HCT116 (cell line): Measurements from ENCODE around the gene LAIR1. TPM values are rescaled to one million over a fixed set of nuclear protein-coding genes. Genes with fewer than 3 reads are reported as not detected.

Source experiments
- ATAC-seq: fragments of 200-7000 bp; cut with Tn5 transposase; 2 replicates; pipeline ENCODE4 v1.9.1; 2020; ENCODE audit warnings: mild to moderate bottlenecking, moderate library complexity
- BruUV-seq: library from RNA; stranded (reverse); fragments of 400-500 nt; replicated peaks from 2 replicates; lab custom pipeline; 2021; lab: Mats Ljungman, UMichigan
- CTCF ChIA-PET: fragments of 300-600 bp; sonication (Branson Sonifier 250); formaldehyde crosslinking; loops from one replicate; lab custom pipeline; 2021; ENCODE audit warnings: antibody characterized with exemption; lab: Charles Lee
- POLR2A ChIA-PET: fragments of 300-600, 350-600 bp; sonication (Branson Sonifier 250); formaldehyde crosslinking; loops from one replicate; lab custom pipeline; 2021; ENCODE audit warnings: antibody characterized with exemption; lab: Charles Lee
- RAD21 ChIA-PET, 2 experiments: fragments of 300-600 bp; sonication (Branson Sonifier 250); formaldehyde crosslinking; loops; one replicate each; lab custom pipeline; 2023; ENCODE audit warnings: low total read pairs in 2 of 2; ENCODE audit not compliant: uncharacterized antibody in 2 of 2, unreplicated experiment in 2 of 2, low non-redundant PET in 1 of 2; lab: Charles Lee
- DNase-seq: peaks from one replicate; pipeline ENCODE4 v3.0.0-alpha.2; 2010; ENCODE audit warnings: low read depth, low spot score
- H2AFZ ChIP-seq: fragments of 200-600 bp; shearing (Covaris generic), sonication (generic); 2 replicates; pipeline ENCODE4 v1.6.1; 2017; ENCODE audit warnings: low read depth, mixed run types, mixed read lengths, antibody characterized with exemption, low read length; ENCODE audit not compliant: poor library complexity, severe bottlenecking
- H3K27ac ChIP-seq: 2 replicates; pipeline ENCODE4 v1.5.1; 2012; ENCODE audit warnings: low read depth, low read length
- H3K27me3 ChIP-seq: fragments of 200-600 bp; sonication (generic); 2 replicates; pipeline ENCODE4 v1.6.1; 2016; ENCODE audit warnings: mixed run types, low read length, mixed read lengths; ENCODE audit not compliant: insufficient read depth
- H3K36me3 ChIP-seq, 2 experiments: fragments of 200-500 bp in 1 of 2; fragments of 200-600 bp in 1 of 2; sonication (Bioruptor generic) in 1 of 2; sonication (generic) in 1 of 2; 2 replicates each; pipeline versions ENCODE4 v1.5.1 to v1.6.1; 2014 to 2016; ENCODE audit warnings: low read length in 2 of 2, inconsistent platforms in 1 of 2, mixed read lengths in 1 of 2, mixed run types in 1 of 2; ENCODE audit not compliant: insufficient read depth in 2 of 2, control insufficient read depth in 1 of 2
- H3K4me1 ChIP-seq, 2 experiments: fragments of 200-600 bp in 1 of 2; sonication (generic) in 1 of 2; 2 replicates each; pipeline versions ENCODE4 v1.5.1 to v1.6.1; 2012 to 2017; ENCODE audit warnings: low read length in 2 of 2, inconsistent platforms in 1 of 2, mild to moderate bottlenecking in 1 of 2, mixed read lengths in 1 of 2, mixed run types in 1 of 2, moderate library complexity in 1 of 2; ENCODE audit not compliant: insufficient read depth in 2 of 2, control insufficient read depth in 1 of 2
- H3K4me2 ChIP-seq: fragments of 200-600 bp; sonication (generic); 2 replicates; pipeline ENCODE4 v1.6.1; 2017; ENCODE audit warnings: mixed run types, low read length, mixed read lengths
- H3K4me3 ChIP-seq, 2 experiments: fragments of 200-600 bp in 1 of 2; sonication (generic) in 1 of 2; replicated peaks in 1 of 2; 2 replicates each; pipeline ENCODE4 v1.5.1; 2011 to 2016; ENCODE audit warnings: low read length in 2 of 2, control low read depth in 1 of 2, low read depth in 1 of 2, mild to moderate bottlenecking in 1 of 2, mixed read lengths in 1 of 2, mixed run types in 1 of 2
- H3K79me2 ChIP-seq: fragments of 200-600 bp; sonication (generic); 2 replicates; pipeline ENCODE4 v1.6.1; 2017; ENCODE audit warnings: mild to moderate bottlenecking, mixed run types, low read length, moderate library complexity, mixed read lengths; ENCODE audit not compliant: insufficient read depth
- H3K9ac ChIP-seq: fragments of 200-600 bp; sonication (generic); 2 replicates; pipeline ENCODE4 v1.6.1; 2016; ENCODE audit warnings: low read length, mixed read lengths
- H3K9me2 ChIP-seq: fragments of 200-600 bp; sonication (generic), shearing (Covaris generic); 2 replicates; pipeline ENCODE4 v1.6.1; 2017; ENCODE audit warnings: mixed run types, mild to moderate bottlenecking, moderate library complexity; ENCODE audit not compliant: insufficient read depth
- H3K9me3 ChIP-seq, 2 experiments: fragments of 200-500 bp in 1 of 2; fragments of 200-600 bp in 1 of 2; sonication (Bioruptor generic) in 1 of 2; sonication (generic) in 1 of 2; 2 replicates each; pipeline ENCODE4 v1.6.1; 2014 to 2017; ENCODE audit warnings: low read length in 2 of 2, mixed read lengths in 2 of 2, inconsistent platforms in 1 of 2, low read depth in 1 of 2, mild to moderate bottlenecking in 1 of 2, mixed run types in 1 of 2, moderate library complexity in 1 of 2; ENCODE audit not compliant: control insufficient read depth in 1 of 2, insufficient read depth in 1 of 2
- H4K20me1 ChIP-seq: fragments of 200-600 bp; sonication (generic), shearing (Covaris generic); 2 replicates; pipeline ENCODE4 v1.6.1; 2017; ENCODE audit warnings: mixed run types, mild to moderate bottlenecking, moderate library complexity; ENCODE audit not compliant: insufficient read depth
- CBX3 ChIP-seq: IDR thresholded peaks from 2 replicates; pipeline ENCODE4 v1.6.1; 2012; ENCODE audit warnings: low read depth
- CTCF ChIP-seq, 3 experiments: fragments of 200-600 bp in 1 of 3; sonication (generic) in 1 of 3; IDR thresholded peaks in 2 of 3; conservative IDR thresholded peaks in 1 of 3; 2 replicates each; pipeline ENCODE4 v1.5.1; 2012 to 2017; ENCODE audit warnings: low read depth in 2 of 3, low read length in 2 of 3, antibody characterized with exemption in 1 of 3, borderline replicate concordance in 1 of 3, control low read depth in 1 of 3, mild to moderate bottlenecking in 1 of 3, mixed read lengths in 1 of 3, mixed run types in 1 of 3, moderate library complexity in 1 of 3; ENCODE audit not compliant: insufficient read depth in 1 of 3
- EGR1 ChIP-seq: IDR thresholded peaks from 2 replicates; pipeline ENCODE4 v1.6.1; 2012; ENCODE audit warnings: low read depth
- ELF1 ChIP-seq: IDR thresholded peaks from 2 replicates; pipeline ENCODE4 v1.6.1; 2012; ENCODE audit warnings: low read depth, borderline replicate concordance
- FOSL1 ChIP-seq: IDR thresholded peaks from 2 replicates; pipeline ENCODE4 v1.6.1; 2012; ENCODE audit warnings: low read depth
- JUND ChIP-seq: IDR thresholded peaks from 2 replicates; pipeline ENCODE4 v1.6.1; 2012
- POLR2A ChIP-seq: IDR thresholded peaks from 2 replicates; pipeline ENCODE4 v1.7.0; 2011; ENCODE audit warnings: borderline replicate concordance; ENCODE audit not compliant: insufficient read depth, insufficient read length; ENCODE audit errors: extremely low read depth
- REST ChIP-seq: IDR thresholded peaks from 2 replicates; pipeline ENCODE4 v1.6.1; 2012; ENCODE audit warnings: low read depth
- SP1 ChIP-seq: IDR thresholded peaks from 2 replicates; pipeline ENCODE4 v1.6.1; 2012; ENCODE audit warnings: low read depth
- SRF ChIP-seq: IDR thresholded peaks from 2 replicates; pipeline ENCODE4 v1.6.1; 2012; ENCODE audit warnings: low read depth
- TCF7L2 ChIP-seq: IDR thresholded peaks from 2 replicates; pipeline ENCODE4 v1.7.0; 2011; ENCODE audit warnings: borderline replicate concordance, inconsistent platforms; ENCODE audit not compliant: insufficient read depth, insufficient read length; ENCODE audit errors: extremely low read depth
- ZBTB33 ChIP-seq: IDR thresholded peaks from 2 replicates; pipeline ENCODE4 v1.6.1; 2011; ENCODE audit warnings: mild to moderate bottlenecking, low read length, moderate library complexity; ENCODE audit not compliant: insufficient replicate concordance; ENCODE audit errors: extremely low read depth
- ZNF274 ChIP-seq: fragments of 200-500 bp; sonication (Bioruptor generic); IDR thresholded peaks from 2 replicates; pipeline ENCODE4 v1.6.1; 2014; ENCODE audit warnings: mild to moderate bottlenecking, low read depth, low read length, inconsistent platforms
- intact Hi-C: fragments of 100-400 bp; cut with micrococcal nuclease; formaldehyde crosslinking; loops from 2 replicates; pipeline ENCODE4 v1.10.0; 2022
- total RNA-seq: library from RNA; stranded (reverse); gene quantifications from one replicate; pipeline ENCODE4 v1.2.1, GENCODE V29; 2021; ENCODE audit not compliant: unreplicated experiment

LAIR1 gene
- total RNA-seq, 1 experiment from 2014 or later: 0.89 TPM

GRCh38 chr19:54333586-54334298, 31.0 kb downstream of the LAIR1 start:
- RAD21 ChIA-PET: no interaction called here
- Histone ChIP-seq H3K4me1 (no peaks in the 10 kb centered on the region), H3K79me2 (no peaks in the 10 kb centered on the region), H4K20me1 (no peaks in the 10 kb centered on the region), H3K27me3 (no peaks in the 10 kb centered on the region), H2AFZ (no peak overlapping the region), H3K9ac (no peak overlapping the region), H3K4me2 (no peak overlapping the region), H3K9me3 (no peaks in the 10 kb centered on the region), H3K4me3 (no peak overlapping the region), H3K9me2 (no peaks in the 10 kb centered on the region), H3K27ac (no peak overlapping the region), H3K36me3 (no peaks in the 10 kb centered on the region)
- CTCF ChIA-PET: no interaction called here
- no peak for ATAC-seq
- TF ChIP-seq CBX3 (no peak), FOSL1 (no peak), TCF7L2 (no peak), ZNF274 (no peak), SP1 (no peak), EGR1 (no peak), SRF (no peak), POLR2A (no peak)
- intact Hi-C loops: no loop called here
- POLR2A ChIA-PET: no interaction called here
- no peak for DNase-seq
- BruUV-seq: no TSS peak

GRCh38 chr19:54332149-54332548, 32.6 kb downstream of the LAIR1 start:
- no peak overlapping the region for H2AFZ ChIP-seq
- no peaks in the 10 kb centered on the region for H3K9me2 ChIP-seq
- H3K4me1 ChIP-seq: no peaks in the 10 kb centered on the region
- DNase-seq: no peak
- no peak overlapping the region for H3K4me3 ChIP-seq
- H3K27me3 ChIP-seq: no peaks in the 10 kb centered on the region
- ATAC-seq: no peak
- H3K9me3 ChIP-seq: no peaks in the 10 kb centered on the region
- H3K79me2 ChIP-seq: no peaks in the 10 kb centered on the region
- BruUV-seq: no TSS peak
- no peak overlapping the region for H3K9ac ChIP-seq
- no peak for TF ChIP-seq ZBTB33
- TF ChIP-seq CTCF (IDR thresholded peaks at IDR 0.05 in 2 of 3, conservative IDR thresholded peaks at IDR 0.05 in 1 of 3; ENCODE audit: borderline replicate concordance in 1 of 3, insufficient read depth in 1 of 3, low read depth in 2 of 3, low read length in 2 of 3): no peak
- no peak for TF ChIP-seq REST
- no peak for TF ChIP-seq ELF1
- TF ChIP-seq JUND: no peak
- TF ChIP-seq EGR1: no peak
- ChIA-PET RAD21 (no interaction called here), CTCF (interaction anchor here (0.9 kb wide), 1 partner anchor 8 kb away, joined by 4 read pairs; no protein-coding TSS in a partner anchor), POLR2A (no interaction called here)
- no peak overlapping the region for H3K27ac ChIP-seq
- no peaks in the 10 kb centered on the region for H4K20me1 ChIP-seq
- no peak overlapping the region for H3K4me2 ChIP-seq
- no peaks in the 10 kb centered on the region for H3K36me3 ChIP-seq
- intact Hi-C loops: no loop called here
